GM12892 (cell line): Measurements from ENCODE around the gene KDM1B.
A peak's percentile ranks its signal among the peaks of the same experiment; 100 is the strongest.
"Not testable (repeated sequence)": the region's sequence is repeated elsewhere in the genome, so short reads cannot be mapped to it uniquely, and the experiment has no call there.

Experiments
- DNase-seq: peaks from one replicate; pipeline ENCODE4 v3.0.0; 2011; ENCODE audit not compliant: insufficient read length
- FAIRE-seq: peaks from 2 replicates; lab custom pipeline; 2011; peaks lifted over from hg19 to GRCh38; lab: Jason Lieb, UNC
- POLR2A ChIP-seq: IDR thresholded peaks from 2 replicates; pipeline ENCODE4 v1.6.1; 2011; ENCODE audit warnings: low read depth, low read length, control low read depth
- POLR2AphosphoS5 ChIP-seq: IDR thresholded peaks from 2 replicates; pipeline ENCODE4 v1.6.1; 2011; ENCODE audit warnings: low read depth, low read length, control low read depth
- TAF1 ChIP-seq: IDR thresholded peaks from 2 replicates; pipeline ENCODE4 v1.6.1; 2011; ENCODE audit warnings: low read depth, mild to moderate bottlenecking, control low read depth, low read length, borderline replicate concordance

KDM1B gene

DNA sequence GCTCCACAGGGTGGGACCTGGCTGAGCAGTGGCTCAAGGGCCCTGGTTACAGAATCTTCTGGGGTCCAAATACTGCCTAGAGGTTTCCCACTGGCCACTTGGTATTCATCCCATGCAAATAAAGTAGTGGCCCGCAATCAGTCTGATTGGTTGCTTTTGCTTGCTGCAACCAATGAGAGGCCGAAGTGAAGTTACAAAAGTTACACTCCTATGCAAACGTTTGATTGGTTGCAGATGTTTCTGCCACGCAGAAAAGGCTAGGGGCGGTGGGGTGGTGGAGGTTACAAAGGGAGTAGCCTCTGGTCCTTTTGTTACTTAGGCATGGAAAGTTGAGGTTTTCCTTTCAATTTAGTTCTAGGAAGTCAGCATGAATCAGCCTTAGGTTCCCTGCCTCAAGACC is 29.1 kb upstream of the KDM1B start:
- FAIRE-seq: no peak
- no peak for DNase-seq
- TF ChIP-seq POLR2A (no peak), POLR2AphosphoS5 (no peak), TAF1 (no peak)

DNA sequence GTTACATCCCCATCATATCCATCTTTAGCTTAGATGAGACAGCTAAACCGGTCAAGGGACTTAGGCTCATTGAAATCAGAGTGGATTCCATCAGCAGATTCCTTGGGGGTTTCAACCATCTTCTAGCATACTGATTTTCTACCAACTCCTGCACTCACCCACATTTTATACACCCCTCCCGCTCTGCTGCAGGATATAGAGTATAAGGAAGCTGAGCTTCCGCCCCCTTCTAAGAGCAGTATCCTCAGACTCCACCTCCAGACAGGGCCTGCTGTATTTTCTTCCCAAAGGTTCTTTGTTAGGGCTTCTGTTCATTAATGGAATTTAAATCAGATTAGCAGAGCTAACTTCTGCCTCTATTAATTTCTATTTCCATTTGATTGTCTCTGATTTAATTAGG is 22.9 kb upstream of the KDM1B start:
- DNase-seq (no peak), FAIRE-seq (no peak)
- TF ChIP-seq POLR2A (no peak), POLR2AphosphoS5 (no peak), TAF1 (no peak)

DNA sequence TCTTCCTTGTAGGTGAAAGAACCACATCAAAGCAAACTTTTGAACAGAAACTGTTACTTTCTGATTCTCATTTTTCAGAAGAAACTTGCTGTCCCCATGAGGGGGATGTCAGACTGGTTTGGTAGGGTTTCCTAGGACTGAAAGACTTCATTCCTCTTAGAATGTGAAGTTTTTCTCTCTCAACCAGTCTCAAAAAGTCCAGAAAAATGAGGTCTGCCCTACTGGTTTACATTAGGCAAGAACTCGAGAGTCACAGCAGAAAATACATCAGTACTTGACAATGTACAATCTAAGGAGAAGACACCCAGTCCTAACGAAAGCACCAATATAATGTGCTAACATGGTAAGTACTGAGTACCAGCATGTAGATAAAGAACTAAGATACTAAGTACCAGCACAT is 20.1 kb upstream of the KDM1B start:
- TF ChIP-seq TAF1 (no peak), POLR2AphosphoS5 (no peak), POLR2A (no peak)
- no peak for DNase-seq
- no peak for FAIRE-seq

DNA sequence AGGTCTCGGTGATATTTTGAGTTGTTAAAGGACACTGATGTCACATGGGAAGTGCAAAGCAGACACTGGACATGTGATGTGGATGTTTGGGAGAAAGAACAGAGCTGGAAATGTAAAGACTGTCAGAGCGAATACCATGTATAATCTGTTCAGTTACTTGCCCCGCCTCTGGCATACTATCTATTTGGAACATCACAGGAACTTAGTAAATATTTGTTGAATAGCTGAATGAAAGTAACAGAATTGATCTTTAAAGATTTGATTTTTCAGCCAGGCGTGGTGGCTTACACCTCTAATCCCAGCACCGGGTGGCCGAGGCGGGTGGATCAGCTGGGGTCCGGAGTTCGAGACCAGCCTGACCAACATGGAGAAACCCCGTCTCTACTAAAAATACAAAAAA is 19.0 kb upstream of the KDM1B start:
- DNase-seq (no peak), FAIRE-seq (no peak)
- no peak for TF ChIP-seq TAF1
- no peak for TF ChIP-seq POLR2AphosphoS5
- TF ChIP-seq POLR2A: no peak

DNA sequence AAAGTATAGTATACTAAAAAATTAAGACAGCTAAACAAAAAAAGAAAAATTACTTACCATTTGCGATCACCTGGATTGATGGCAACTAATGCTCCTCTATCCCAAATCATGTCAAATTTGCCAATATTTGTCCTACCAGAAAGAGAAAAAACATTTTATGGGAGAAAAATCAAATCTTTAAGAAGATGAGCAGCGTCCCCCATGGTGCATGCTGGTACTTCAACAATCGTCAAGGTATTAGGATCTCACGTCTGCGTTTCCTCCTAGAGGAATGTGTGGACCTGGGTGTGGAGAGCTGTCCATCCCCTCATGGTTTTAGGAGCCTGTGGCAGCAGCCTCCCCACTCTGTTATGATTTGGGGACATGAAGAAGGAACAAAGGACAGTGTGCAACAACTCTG is 16.3 kb upstream of the KDM1B start:
- no peak for DNase-seq
- FAIRE-seq: no peak
- TF ChIP-seq POLR2A (no peak), POLR2AphosphoS5 (no peak), TAF1 (no peak)

DNA sequence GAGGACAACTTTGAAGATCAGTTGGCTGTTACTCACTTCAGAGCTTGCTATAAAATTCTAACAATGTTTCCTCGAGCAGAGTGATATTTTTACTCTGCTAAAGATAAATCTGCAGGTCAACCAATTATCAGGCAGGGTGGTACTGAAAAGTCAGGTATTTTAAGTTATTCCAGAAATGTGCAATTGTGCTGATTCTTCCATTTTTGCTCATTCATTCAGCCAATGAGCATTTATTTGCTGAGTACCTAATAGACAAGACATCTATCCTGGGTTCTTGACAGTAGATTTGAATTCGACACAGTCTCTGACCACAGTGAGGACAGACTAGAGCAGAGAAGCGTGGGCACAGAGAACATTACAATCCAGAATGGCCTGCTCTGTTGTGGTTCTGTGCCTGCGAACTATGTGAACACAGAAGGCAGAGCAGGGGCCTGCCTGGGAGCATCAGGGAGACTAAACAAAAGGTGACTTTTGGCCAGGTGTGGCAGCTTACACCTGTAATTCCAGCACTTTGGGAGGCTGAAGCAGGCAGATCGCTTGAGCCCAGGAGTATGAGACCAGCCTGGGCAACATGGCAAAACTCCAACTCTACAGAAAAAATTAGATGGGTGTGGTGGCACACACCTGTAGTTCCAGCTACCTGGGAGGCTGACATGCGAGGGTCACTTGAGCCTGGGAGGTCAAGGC is 15.1 kb upstream of the KDM1B start:
- TF ChIP-seq TAF1: no peak
- no peak for TF ChIP-seq POLR2A
- no peak for TF ChIP-seq POLR2AphosphoS5
- DNase-seq (no peak), FAIRE-seq (no peak)

DNA sequence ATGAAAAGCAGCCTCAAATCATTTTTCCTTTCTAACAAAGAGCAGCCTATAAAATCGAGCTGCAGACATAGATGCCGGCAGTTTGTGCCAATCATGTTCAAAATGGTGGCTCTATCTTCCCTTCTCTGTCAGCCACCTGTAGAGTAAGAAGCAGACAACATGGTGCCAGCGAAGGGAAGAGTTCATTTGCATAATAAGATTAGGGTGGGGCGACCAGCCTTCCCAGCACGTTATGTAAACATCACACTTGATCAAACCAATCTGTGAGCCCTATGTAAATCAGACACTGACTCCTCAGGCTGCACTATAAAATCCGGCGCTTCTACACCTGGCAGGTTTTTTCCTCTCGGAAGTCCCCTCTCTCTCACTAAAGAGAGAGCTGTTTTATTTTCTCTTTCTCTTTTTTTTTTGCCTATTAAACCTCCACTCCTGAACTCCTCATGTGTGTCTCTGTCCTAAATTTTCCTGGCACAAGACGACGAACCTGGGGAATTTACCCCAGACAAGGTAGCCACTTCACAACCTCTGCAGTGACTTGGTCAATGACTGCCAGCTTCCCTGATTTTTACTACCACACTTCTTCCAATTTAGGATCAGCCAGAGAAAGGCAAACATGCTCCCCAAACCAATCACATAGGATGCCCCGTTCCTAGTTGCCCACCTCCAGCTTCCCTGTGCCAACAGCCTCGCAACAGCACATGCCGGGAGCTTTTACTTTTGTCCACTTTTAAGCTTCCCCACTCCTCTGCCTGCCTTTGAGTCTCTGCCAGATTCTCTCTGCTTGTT is 13.2 kb upstream of the KDM1B start:
- DNase-seq (no peak), FAIRE-seq (no peak)
- TF ChIP-seq TAF1 (no peak), POLR2AphosphoS5 (no peak), POLR2A (no peak)

DNA sequence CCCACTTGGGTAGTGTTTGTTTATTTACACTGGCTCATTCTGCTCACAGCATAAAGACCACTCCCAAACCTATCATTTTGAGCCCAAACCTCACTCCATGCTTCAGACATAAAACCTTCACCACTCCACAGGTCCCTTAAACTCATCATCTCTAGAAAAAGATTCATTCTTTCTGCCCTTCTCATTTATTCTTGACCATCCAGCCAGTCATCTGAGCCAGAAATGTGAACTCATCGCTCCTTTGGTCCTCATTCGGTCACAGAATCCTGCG is 12.7 kb upstream of the KDM1B start:
- no peak for FAIRE-seq

DNA sequence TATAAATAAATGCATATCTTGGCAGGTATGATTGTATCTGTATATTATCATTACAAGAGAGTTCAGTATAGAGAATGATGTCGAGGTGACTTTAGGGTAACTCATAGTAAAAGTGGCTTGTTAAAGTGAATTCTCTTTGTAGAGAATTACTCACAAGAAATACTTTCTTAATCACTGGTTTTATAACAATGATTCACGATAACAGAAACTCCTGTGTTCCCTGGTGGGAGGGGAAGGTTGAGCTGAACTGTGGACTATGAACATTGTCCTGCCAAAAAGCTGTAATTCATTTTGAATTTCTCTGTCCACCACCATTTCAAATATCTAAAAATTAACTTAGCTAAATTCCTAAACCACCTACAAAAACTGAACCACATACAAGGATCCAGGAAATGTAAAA is 8.1 kb upstream of the KDM1B start:
- FAIRE-seq (no peak), DNase-seq (no peak)
- TF ChIP-seq POLR2AphosphoS5 (no peak), TAF1 (no peak), POLR2A (no peak)

More for the DNA sequence above, 12.7 kb upstream of the KDM1B start:
- no peak for DNase-seq
- no peak for TF ChIP-seq POLR2AphosphoS5

DNA sequence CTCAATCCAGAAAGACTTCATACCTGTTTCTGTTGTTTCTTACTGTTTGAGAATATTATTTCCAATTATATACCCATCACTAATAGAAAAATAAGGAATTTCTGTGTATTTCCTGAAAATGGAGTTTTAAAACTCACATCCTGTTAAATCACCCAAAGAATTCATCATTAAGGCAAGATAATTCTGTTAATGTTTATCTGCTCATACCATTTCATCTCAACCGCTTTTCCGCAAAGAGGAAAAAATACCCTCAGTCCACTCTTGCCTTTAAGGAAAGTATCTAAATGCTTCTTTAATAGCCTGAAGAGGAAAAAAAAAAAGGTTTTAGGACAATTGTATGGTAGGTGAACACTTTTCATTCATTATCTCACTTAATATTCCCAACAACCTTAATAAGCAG is 7.6 kb upstream of the KDM1B start:
- TF ChIP-seq TAF1: no peak
- no peak for TF ChIP-seq POLR2AphosphoS5
- TF ChIP-seq POLR2A: no peak
- DNase-seq (no peak), FAIRE-seq (no peak)

DNA sequence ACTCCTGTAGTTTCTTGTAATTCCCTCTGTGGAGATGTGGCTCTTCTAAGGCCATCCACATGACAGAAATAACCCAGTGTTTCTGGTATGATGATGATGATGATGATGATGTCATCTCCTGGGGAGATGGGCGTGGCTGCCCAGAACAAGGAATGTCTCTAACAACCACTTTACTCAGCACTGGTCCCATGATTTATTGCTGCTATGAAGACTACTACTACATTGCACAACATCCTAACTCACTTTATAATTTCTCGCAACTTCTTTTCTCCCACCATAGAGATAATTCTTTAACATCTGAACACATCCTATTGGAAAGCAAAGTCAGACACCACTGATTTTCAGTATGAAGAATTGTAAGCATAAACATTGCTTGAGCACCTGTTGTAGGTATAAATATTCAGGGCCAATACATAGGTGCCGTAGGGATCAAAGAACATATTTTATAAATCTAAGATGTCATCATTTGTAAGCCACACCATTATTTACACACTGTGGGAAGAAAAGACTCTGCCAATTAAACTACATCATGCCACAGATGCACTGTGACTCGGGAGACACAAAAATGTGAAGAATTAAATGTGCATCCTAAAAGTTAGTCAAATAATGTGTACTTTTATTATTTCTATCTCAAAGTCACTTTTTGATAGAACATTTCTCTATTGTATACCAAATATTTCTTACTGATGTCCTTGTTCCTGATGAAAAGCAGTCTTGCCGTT is 6.8 kb upstream of the KDM1B start:
- peak; percentile 5 for FAIRE-seq
- DNase-seq: no peak
- no peak for TF ChIP-seq POLR2A
- TF ChIP-seq TAF1: no peak
- TF ChIP-seq POLR2AphosphoS5: no peak

DNA sequence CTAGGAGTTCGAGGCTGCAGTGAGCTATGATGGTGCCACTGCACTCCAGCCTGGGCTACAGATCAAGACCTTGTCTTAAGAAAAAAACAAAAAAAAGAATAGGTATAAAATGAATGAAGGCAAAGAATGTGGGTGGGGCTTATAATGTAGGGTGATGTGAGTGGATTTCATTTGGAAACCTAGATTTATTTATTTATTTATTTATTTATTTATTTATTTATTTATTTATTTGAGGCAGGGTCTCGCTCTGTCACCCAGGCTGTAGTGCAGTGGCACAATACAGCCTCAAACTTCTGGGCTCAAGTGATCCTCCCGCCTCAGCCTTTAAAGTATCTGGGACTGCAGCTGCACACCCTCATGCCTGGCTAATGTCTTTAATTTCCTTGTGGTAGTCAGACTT is 3.8 kb upstream of the KDM1B start:
- DNase-seq, FAIRE-seq: not testable (repeated sequence)

DNA sequence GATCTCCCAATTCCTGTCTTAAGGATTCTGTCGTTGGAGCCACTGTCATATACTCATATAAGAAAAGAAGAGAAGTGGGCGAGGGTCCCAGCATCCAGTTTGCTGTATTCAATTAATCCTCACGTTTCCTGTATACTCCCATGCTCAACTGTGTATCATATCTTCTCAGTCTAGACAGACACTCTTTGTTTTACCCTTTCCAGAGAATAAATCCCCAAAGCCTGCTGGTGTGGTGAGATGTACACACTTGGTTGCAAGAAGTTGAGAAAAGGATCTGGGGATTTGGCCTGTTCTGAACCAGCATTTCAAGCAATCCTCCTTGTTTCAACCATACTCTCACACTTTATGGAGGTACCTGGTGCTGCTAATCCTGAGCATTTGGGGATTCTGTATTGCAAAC is 3.4 kb upstream of the KDM1B start:
- no peak for TF ChIP-seq POLR2A
- TF ChIP-seq TAF1: no peak
- TF ChIP-seq POLR2AphosphoS5: no peak
- FAIRE-seq: no peak
- DNase-seq: no peak
